Measurements from ENCODE around the gene LRRC19.

DNA sequence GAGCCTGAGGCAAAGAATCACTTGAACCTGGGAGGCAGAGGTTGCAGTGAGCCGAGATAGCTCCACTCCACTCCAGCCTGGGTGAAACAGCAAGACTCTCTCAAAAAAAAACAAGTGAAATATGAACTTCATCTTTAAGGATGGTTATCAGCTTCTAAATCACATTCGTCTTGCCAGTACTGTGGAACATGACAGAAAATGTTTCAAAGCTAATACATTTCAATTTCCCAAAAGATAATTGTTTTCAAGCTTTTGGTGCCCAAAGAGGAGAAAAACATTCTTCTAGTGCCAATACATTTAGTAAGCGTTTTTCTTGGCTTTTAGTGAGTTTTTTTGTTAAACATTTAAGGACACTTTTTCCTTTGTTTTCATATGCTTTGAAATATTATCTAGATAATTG lies 53.7 kb downstream of the LRRC19 start:
- TF ChIP-seq CTCF (IDR thresholded peaks at IDR 0.05), result no peak
- no peak for TF ChIP-seq POLR2A (IDR thresholded peaks at IDR 0.05)
